Measurements from ENCODE around the gene ZNF462. TPM values are rescaled to one million over a fixed set of nuclear protein-coding genes. Genes with fewer than 3 reads are reported as not detected.

Gene ZNF462
- total RNA-seq, 1 donor from 2014 or later = 8.2 TPM

DNA sequence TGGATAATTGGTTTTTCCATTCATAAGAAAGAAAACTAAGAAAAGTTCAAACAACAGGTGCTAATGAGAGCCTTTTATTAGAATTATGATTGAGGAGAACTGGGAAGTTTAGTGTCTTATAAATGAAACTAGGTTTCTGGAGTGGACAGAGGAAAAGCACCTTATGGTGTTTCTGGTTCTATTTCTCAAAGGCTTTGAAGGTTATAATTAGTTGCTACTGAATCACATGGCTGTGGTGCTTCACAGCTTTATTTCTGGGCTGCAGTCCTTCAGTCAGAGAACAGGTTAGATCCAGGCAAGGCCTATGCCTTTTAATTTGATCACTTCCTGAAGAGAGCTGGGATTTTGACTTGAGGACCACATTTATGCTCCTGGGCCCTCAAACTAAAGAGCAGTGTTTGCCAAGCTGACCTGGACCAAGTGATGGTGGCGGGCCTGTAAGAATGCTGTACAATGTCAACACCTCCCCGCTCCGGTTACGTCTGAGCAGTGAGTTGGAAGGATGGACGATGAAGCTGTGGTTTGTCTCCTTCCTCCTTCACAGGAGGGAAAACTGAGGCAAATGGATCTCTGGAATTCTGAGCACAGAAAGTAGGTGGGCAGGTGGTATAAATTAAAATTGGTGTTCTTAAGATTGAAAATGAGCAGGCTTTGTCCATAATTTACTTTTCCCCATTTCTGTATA is 56.0 kb downstream of the ZNF462 start:
- DNase-seq (ENCODE audit: low read depth) = no peak
- Histone ChIP-seq H3K4me3 (ENCODE audit: low read depth, low read length) (no peak overlapping the region), H3K27me3 (ENCODE audit: control insufficient read depth, insufficient read depth, low read length) (no peaks in the 10 kb centered on the region), H3K36me3 (ENCODE audit: control insufficient read depth, insufficient read depth, low read length) (peaks cover 3% of the 10 kb centered on the region)
- TF ChIP-seq, protein P1, sequence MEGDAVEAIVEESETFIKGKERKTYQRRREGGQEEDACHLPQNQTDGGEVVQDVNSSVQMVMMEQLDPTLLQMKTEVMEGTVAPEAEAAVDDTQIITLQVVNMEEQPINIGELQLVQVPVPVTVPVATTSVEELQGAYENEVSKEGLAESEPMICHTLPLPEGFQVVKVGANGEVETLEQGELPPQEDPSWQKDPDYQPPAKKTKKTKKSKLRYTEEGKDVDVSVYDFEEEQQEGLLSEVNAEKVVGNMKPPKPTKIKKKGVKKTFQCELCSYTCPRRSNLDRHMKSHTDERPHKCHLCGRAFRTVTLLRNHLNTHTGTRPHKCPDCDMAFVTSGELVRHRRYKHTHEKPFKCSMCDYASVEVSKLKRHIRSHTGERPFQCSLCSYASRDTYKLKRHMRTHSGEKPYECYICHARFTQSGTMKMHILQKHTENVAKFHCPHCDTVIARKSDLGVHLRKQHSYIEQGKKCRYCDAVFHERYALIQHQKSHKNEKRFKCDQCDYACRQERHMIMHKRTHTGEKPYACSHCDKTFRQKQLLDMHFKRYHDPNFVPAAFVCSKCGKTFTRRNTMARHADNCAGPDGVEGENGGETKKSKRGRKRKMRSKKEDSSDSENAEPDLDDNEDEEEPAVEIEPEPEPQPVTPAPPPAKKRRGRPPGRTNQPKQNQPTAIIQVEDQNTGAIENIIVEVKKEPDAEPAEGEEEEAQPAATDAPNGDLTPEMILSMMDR (IDR thresholded peaks at IDR 0.05; ENCODE audit: insufficient read depth, low read length, severe bottlenecking) = no peak
- FAIRE-seq = no peak

DNA sequence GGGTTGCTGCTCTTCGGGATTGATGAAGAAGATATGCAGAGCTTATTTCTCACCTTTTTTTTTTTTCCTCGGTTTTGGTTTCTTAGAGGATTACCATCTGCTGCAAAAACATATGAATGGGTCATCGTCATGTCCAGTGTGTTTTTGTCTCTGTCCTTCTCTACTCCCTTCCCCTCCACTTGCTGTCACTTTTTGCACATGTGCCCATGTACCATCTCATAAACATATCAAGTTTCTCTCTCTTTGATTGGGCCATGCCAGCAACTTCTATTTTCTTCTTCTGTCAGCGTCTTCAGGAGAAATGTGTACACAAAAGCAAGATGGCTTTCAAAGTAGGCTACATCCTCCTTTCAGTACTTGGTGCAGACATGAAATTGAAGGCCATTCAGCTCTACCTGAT is 57.1 kb downstream of the ZNF462 start:
- no peak for FAIRE-seq

DNA sequence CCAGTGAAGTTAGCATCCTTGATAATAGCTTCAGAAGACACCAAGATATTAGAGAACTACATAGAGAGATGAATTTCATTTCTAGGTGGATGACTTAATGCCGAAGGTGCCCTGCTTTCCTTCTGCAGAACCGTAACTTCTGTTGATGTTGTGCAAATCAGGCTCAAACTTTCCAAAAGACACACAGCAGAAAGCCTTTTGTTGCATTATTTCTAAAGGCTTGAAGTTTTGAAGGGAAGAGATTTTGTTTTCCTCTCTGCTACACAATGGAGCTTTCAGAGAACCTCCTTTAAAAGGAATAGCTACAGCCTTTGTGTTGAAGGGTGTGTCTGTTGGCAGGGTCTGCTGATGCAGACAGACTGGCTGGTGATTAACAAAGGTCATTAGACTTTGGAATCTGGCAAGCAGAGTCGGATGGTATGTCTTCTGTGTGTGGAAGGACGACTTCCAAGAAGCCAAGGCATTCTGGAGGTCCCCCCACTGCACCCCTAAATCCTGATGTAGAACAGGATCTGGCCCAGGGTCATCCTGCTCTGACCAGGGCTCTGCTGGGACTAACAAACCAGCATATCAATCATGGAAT is 57.8 kb downstream of the ZNF462 start:
- Histone ChIP-seq H3K27me3 (ENCODE audit: control insufficient read depth, insufficient read depth, low read length) (no peaks in the 10 kb centered on the region), H3K4me3 (ENCODE audit: low read depth, low read length) (no peak overlapping the region), H3K36me3 (ENCODE audit: control insufficient read depth, insufficient read depth, low read length) (peaks cover 8% of the 10 kb centered on the region)
- DNase-seq (ENCODE audit: low read depth) (peak; percentile 47), FAIRE-seq (no peak)
- TF ChIP-seq, protein P1 (IDR thresholded peaks at IDR 0.05; ENCODE audit: insufficient read depth, low read length, severe bottlenecking) = no peak

More for the DNA sequence above, 57.1 kb downstream of the ZNF462 start:
- H3K4me3 ChIP-seq (ENCODE audit: low read depth, low read length) = no peak overlapping the region
- H3K36me3 ChIP-seq (ENCODE audit: control insufficient read depth, insufficient read depth, low read length) = peaks cover 6% of the 10 kb centered on the region
- TF ChIP-seq, protein P1 (IDR thresholded peaks at IDR 0.05; ENCODE audit: insufficient read depth, low read length, severe bottlenecking) = no peak
- no peaks in the 10 kb centered on the region for H3K27me3 ChIP-seq (ENCODE audit: control insufficient read depth, insufficient read depth, low read length)
- DNase-seq (ENCODE audit: low read depth) = no peak

DNA sequence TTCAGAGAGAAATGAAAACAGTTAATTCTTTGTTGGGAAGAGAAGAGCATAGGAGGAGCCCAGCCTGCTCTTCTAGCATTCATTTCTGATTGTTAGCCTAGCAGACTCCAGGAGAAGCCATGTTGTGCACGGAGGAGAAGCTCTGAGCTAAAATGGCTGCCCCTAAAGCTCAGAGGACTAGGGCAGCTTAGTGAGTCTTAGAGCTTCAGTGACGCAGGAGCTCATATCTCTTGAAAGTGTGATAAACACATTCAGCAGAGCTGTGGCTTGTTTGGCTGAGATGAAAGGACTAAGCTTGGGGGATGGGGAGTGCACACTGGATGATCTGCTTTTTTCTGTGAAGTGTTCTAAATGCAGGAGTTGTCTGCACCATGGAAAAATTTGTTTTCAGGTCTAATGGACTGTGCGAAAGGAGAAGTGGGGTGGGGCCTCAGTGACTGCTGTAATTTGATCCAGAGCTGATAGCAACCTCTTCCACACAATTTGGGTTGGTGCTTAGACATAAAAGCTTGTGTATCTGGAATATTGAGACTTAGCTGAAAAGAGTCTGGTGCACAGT is 58.5 kb downstream of the ZNF462 start:
- TF ChIP-seq, protein P1 (IDR thresholded peaks at IDR 0.05; ENCODE audit: insufficient read depth, low read length, severe bottlenecking) = no peak
- H3K36me3 ChIP-seq (ENCODE audit: control insufficient read depth, insufficient read depth, low read length) = peaks cover 10% of the 10 kb centered on the region
- no peak overlapping the region for H3K4me3 ChIP-seq (ENCODE audit: low read depth, low read length)
- DNase-seq (ENCODE audit: low read depth) = peak; percentile 24
- no peak for FAIRE-seq
- H3K27me3 ChIP-seq (ENCODE audit: control insufficient read depth, insufficient read depth, low read length) = no peaks in the 10 kb centered on the region

DNA sequence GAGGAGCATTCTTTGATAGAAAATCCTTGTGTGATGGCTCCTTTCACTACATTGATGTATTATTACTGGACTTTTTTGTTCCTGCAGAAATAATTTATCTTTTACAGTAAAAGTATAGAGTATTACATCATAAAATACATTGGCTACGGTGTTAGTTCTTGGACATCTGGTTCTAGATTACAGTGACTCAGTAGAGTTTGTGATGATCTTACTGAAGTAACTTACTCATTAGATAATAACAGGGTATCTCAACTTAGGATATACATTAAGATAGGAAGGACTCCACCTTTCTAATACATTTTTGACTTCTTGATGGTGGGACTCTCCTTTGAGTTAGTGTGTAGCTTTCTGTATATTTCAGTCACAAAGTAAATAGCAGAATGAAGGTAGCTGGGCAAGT is 59.1 kb downstream of the ZNF462 start:
- Histone ChIP-seq H3K4me3 (ENCODE audit: low read depth, low read length) (no peak overlapping the region), H3K27me3 (ENCODE audit: control insufficient read depth, insufficient read depth, low read length) (no peaks in the 10 kb centered on the region), H3K36me3 (ENCODE audit: control insufficient read depth, insufficient read depth, low read length) (peaks cover 13% of the 10 kb centered on the region)
- peak; percentile 29 for DNase-seq (ENCODE audit: low read depth)
- TF ChIP-seq, protein P1 (IDR thresholded peaks at IDR 0.05; ENCODE audit: insufficient read depth, low read length, severe bottlenecking) = no peak
- FAIRE-seq = no peak
